Stimulated activated CD8-positive, alpha-beta memory T cell treated with anti-CD3 and anti-CD28 coated beads, Interleukin-4, amount 100 ng/mL, for 4 hours (primary cell): Measurements from ENCODE around the gene DNAJC10.
"Not testable (repeated sequence)": the region's sequence is repeated elsewhere in the genome, so short reads cannot be mapped to it uniquely, and the experiment has no call there.

Experiments used
- DNase-seq, 2 donors: peaks; one replicate each; pipeline ENCODE4 v3.0.0-alpha.2; 2020; ENCODE audit warnings: low read depth in 2 of 2, low spot score in 1 of 2

DNAJC10 gene

GRCh38 chr2:182726473-182726872 lies 10.4 kb downstream of the DNAJC10 start:
- no peak for DNase-seq

GRCh38 chr2:182728014-182728413 lies 12.0 kb downstream of the DNAJC10 start:
- DNase-seq, result no peak

GRCh38 chr2:182729710-182730339 lies 13.8 kb downstream of the DNAJC10 start:
- DNase-seq, result no peak

GRCh38 chr2:182730486-182730885 lies 14.4 kb downstream of the DNAJC10 start:
- no peak for DNase-seq

- no peak for DNase-seq
Observed at GRCh38 chr2:182732736-182733135, 16.7 kb downstream of the DNAJC10 start.

- DNase-seq, result no peak
Observed at GRCh38 chr2:182733572-182733971, 17.5 kb downstream of the DNAJC10 start.

GRCh38 chr2:182736856-182737255 lies 20.8 kb downstream of the DNAJC10 start:
- not testable (repeated sequence) for DNase-seq

- DNase-seq, result no peak
Observed at GRCh38 chr2:182740701-182741100, 24.6 kb downstream of the DNAJC10 start.

GRCh38 chr2:182741620-182742019 lies 25.6 kb downstream of the DNAJC10 start:
- no peak for DNase-seq

- DNase-seq, result no peak
Observed at GRCh38 chr2:182744490-182744889, 28.4 kb downstream of the DNAJC10 start.

- no peak for DNase-seq
Observed at GRCh38 chr2:182745061-182745460, 29.0 kb downstream of the DNAJC10 start.

GRCh38 chr2:182745894-182746293 lies 29.8 kb downstream of the DNAJC10 start:
- not testable (repeated sequence) for DNase-seq

GRCh38 chr2:182754231-182754630 lies 38.2 kb downstream of the DNAJC10 start:
- no peak for DNase-seq

- no peak for DNase-seq
Observed at GRCh38 chr2:182758379-182758778, 42.3 kb downstream of the DNAJC10 start.

- DNase-seq, result no peak
Observed at GRCh38 chr2:182761903-182762302, 45.8 kb downstream of the DNAJC10 start.

- DNase-seq, result no peak
Observed at GRCh38 chr2:182763311-182763912, 47.4 kb downstream of the DNAJC10 start.

- no peak for DNase-seq
Observed at GRCh38 chr2:182766626-182767025, 50.6 kb downstream of the DNAJC10 start.

GRCh38 chr2:182767578-182767977 lies 51.5 kb downstream of the DNAJC10 start:
- no peak for DNase-seq

GRCh38 chr2:182768950-182769349 lies 52.9 kb downstream of the DNAJC10 start:
- DNase-seq, result not testable (repeated sequence)

GRCh38 chr2:182779323-182779722 lies 63.3 kb downstream of the DNAJC10 start:
- no peak for DNase-seq

GRCh38 chr2:182781099-182781498 lies 65.0 kb downstream of the DNAJC10 start:
- not testable (repeated sequence) for DNase-seq

- not testable (repeated sequence) for DNase-seq
Observed at GRCh38 chr2:182782686-182783085, 66.6 kb downstream of the DNAJC10 start.
